Stimulated activated naive CD8-positive, alpha-beta T cell treated with anti-CD3 and anti-CD28 coated beads, Interleukin-15, amount 100 ng/mL, for 72 hours (primary cell): Measurements from ENCODE around the gene SFRP2.
A peak's percentile ranks its signal among the peaks of the same experiment; 100 is the strongest.

Source experiments
- ATAC-seq: fragments of 150-1000 bp; cut with Tn5 transposase; 2 replicates; pipeline ENCODE4 v1.10.0; 2021; ENCODE audit warnings: mild to moderate bottlenecking, moderate library complexity
- DNase-seq, 2 donors: peaks; one replicate each; pipeline ENCODE4 v3.0.0; 2021 to 2022
- H3K27ac Mint-ChIP-seq, 2 donors: one replicate each; pipeline ENCODE4 v1.8.0; 2022; ENCODE audit warnings: mild to moderate bottlenecking in 2 of 2, mixed read lengths in 2 of 2, moderate library complexity in 2 of 2
- H3K27me3 Mint-ChIP-seq: one replicate; pipeline ENCODE4 v1.8.0; 2022; ENCODE audit warnings: mixed read lengths
- H3K4me1 Mint-ChIP-seq: one replicate; pipeline ENCODE4 v1.8.0; 2022; ENCODE audit warnings: mild to moderate bottlenecking, mixed read lengths
- H3K4me3 Mint-ChIP-seq, 2 donors: one replicate each; pipeline ENCODE4 v1.8.0; 2022; ENCODE audit warnings: mild to moderate bottlenecking in 2 of 2, mixed read lengths in 2 of 2, moderate library complexity in 1 of 2
- H3K9me3 Mint-ChIP-seq, 2 donors: one replicate each; pipeline ENCODE4 v1.8.0; 2022; ENCODE audit warnings: mixed read lengths in 2 of 2

The SFRP2 gene

DNA sequence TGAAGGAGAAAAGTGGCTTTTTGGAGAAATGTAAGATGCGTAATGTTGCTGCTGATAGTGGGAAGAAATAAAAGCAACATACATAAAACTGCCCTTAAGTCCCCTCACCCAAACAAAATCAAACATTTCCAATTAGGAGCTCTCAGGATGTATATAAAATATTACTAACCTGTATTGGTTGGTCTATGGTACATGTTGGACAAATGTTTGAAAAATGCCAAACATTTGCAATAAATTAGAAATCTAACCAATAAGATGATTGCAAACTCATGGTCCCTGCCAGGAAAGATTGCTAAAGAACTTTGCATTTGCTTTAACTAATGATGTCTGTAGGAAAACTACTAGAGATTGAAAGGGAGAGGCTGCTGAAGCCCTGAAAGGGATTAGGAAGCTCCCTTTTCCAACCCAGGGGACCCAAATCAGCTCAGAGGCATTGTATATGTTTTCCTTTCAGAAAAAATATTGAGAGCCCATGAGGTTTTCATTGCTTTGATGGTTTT is 1.8 kb downstream of the SFRP2 start:
- no peak for DNase-seq
- H3K4me1 Mint-ChIP-seq, result peaks cover 47% of the 10 kb centered on the region
- no peak for ATAC-seq
- H3K4me3 Mint-ChIP-seq, result no peak overlapping the region
- H3K27ac Mint-ChIP-seq, result no peak overlapping the region
- H3K27me3 Mint-ChIP-seq, result peaks cover 92% of the 10 kb centered on the region
- no peaks in the 10 kb centered on the region for H3K9me3 Mint-ChIP-seq

DNA sequence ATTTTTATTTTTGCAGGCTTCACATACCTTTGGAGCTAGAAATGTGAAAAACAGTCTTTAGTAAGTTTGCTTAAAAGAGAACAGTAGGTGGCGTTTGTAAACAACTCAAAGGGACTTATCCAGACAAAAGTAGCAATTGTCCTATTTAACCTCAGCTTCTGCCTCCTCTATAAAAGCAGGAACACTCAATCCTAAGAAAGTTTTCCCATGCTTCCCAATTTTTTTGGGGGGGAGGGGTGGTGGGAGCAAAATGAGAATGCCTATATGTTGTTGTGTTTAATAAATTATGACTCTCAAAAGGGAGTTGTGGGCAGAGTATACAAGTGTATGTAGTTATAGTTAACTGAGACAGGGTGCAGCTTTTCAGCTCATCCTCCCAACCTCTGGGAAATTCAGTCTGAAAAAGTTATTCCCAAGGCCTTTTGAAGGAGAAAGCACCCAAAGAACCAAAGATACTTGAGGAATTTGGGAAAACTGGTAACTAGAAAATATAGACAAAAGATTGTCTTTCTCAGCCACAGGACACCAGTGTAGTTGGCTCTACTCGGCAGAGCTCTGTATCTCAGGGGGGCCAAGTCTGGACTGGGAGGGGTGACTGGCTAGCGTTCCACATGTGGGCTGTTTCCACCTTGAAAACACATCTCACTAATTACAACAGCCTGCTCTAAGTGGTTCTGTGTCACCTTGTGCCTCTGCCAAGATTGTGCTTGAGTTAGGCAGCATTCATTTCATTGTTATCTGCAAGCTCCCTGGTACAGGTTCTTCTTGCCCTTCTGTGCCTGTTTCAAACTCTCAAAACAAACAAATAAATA is 2.8 kb downstream of the SFRP2 start:
- H3K9me3 Mint-ChIP-seq, result no peaks in the 10 kb centered on the region
- no peak overlapping the region for H3K4me3 Mint-ChIP-seq
- peak; percentile 52 for ATAC-seq
- DNase-seq, result no peak
- H3K27ac Mint-ChIP-seq, result no peak overlapping the region
- H3K4me1 Mint-ChIP-seq, result peaks cover 37% of the 10 kb centered on the region
- H3K27me3 Mint-ChIP-seq, result peaks cover 92% of the 10 kb centered on the region

DNA sequence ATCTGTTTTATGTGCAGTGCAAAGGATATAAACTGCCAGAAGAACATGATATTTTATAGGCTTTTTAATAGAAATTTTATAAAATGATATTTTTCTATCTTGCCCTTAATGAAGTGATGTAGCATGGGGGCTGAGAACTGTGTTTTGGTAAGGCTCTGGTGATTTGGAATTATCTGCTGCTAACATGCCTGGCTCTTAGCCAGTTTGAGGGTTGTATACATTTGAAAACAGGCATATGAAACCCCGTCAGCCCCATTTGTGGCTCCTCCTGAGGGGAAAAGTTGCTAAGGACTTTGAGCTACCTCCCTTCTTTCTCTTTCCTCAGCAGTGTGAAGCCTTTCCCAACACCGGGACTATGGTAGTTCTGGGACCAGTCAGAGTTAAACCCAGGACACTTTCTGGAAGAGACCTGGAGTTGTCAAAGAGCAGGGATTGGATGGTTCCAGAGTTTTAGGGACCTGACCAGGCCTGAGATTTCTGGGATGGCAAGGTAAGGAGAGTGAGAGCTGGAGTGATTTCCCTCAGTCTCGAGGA is 4.7 kb downstream of the SFRP2 start:
- ATAC-seq, result no peak
- Mint-ChIP-seq H3K27ac (no peak overlapping the region), H3K9me3 (no peaks in the 10 kb centered on the region), H3K4me3 (no peak overlapping the region), H3K4me1 (peaks cover 18% of the 10 kb centered on the region), H3K27me3 (peaks cover 82% of the 10 kb centered on the region)
- DNase-seq, result no peak

DNA sequence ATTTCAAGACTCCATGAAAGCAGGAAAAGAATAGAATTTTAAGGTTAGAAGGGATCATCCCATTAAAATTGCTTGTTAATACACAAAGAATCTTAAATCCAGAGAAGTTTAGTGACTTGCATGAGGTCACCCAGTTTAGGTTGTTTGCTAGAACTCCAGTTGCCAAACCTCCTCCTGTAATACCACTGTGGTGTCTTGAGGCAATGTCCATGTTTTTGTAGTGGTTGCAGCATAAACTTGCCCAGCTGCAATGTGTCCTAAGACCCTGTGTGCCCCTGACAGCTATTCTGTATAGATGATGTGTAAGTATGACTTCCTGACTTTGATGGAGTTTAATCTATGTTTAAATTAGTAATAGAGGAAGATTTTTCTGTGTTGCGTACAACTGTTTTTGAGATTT is 6.3 kb downstream of the SFRP2 start:
- no peak overlapping the region for H3K27ac Mint-ChIP-seq

GRCh38 chr4:153781717-153782416 is 7.0 kb downstream of the SFRP2 start:
- no peak for ATAC-seq
- DNase-seq, result no peak
- H3K27me3 Mint-ChIP-seq, result peaks cover 59% of the 10 kb centered on the region
- no peak overlapping the region for H3K27ac Mint-ChIP-seq
- no peaks in the 10 kb centered on the region for H3K9me3 Mint-ChIP-seq
- H3K4me1 Mint-ChIP-seq, result no peaks in the 10 kb centered on the region
- H3K4me3 Mint-ChIP-seq, result no peak overlapping the region

More for the DNA sequence above, 6.3 kb downstream of the SFRP2 start:
- no peak for ATAC-seq
- Mint-ChIP-seq H3K4me1 (peaks cover 1% of the 10 kb centered on the region), H3K9me3 (no peaks in the 10 kb centered on the region), H3K4me3 (no peak overlapping the region), H3K27me3 (peaks cover 66% of the 10 kb centered on the region)
- no peak for DNase-seq

DNA sequence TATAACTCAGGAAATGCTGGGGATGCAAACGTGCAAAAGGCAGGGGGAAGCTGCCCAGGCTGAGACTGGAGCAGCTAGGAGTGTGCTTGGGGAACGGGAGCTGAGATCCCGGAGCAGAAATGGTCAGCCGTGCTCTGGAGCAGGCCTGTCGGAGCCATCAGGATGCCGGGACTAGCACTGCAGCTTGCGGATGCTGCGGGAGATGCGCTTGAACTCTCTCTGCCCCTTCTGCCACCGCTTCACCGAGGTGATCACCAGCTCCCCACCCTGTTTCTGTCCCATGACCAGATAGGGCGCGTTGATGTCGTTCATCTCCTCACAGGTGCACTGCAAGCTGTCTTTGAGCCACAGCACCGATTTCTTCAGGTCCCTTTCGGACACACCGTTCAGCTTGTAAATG is 7.6 kb downstream of the SFRP2 start:
- peaks cover 59% of the 10 kb centered on the region for H3K27me3 Mint-ChIP-seq
- no peak overlapping the region for H3K4me3 Mint-ChIP-seq
- no peaks in the 10 kb centered on the region for H3K4me1 Mint-ChIP-seq
- no peak for ATAC-seq
- H3K9me3 Mint-ChIP-seq, result no peaks in the 10 kb centered on the region
- DNase-seq, result no peak
- no peak overlapping the region for H3K27ac Mint-ChIP-seq

- ATAC-seq, result no peak
- no peak for DNase-seq
- Mint-ChIP-seq H3K27me3 (peaks cover 59% of the 10 kb centered on the region), H3K4me3 (no peak overlapping the region), H3K27ac (no peak overlapping the region), H3K9me3 (no peaks in the 10 kb centered on the region), H3K4me1 (no peaks in the 10 kb centered on the region)
These were observed 8.0 kb downstream of the SFRP2 start for GRCh38 chr4:153780876-153781275.

GRCh38 chr4:153780221-153780620 is 8.7 kb downstream of the SFRP2 start:
- Mint-ChIP-seq H3K4me1 (no peaks in the 10 kb centered on the region), H3K4me3 (no peak overlapping the region), H3K27ac (no peak overlapping the region), H3K9me3 (no peaks in the 10 kb centered on the region), H3K27me3 (peaks cover 60% of the 10 kb centered on the region)
- DNase-seq (no peak), ATAC-seq (no peak)

- Mint-ChIP-seq H3K27ac (no peak overlapping the region), H3K27me3 (peaks cover 59% of the 10 kb centered on the region), H3K9me3 (no peaks in the 10 kb centered on the region), H3K4me3 (no peak overlapping the region), H3K4me1 (no peaks in the 10 kb centered on the region)
- no peak for DNase-seq
- no peak for ATAC-seq
These were observed 10.5 kb downstream of the SFRP2 start for GRCh38 chr4:153778383-153778782.

DNA sequence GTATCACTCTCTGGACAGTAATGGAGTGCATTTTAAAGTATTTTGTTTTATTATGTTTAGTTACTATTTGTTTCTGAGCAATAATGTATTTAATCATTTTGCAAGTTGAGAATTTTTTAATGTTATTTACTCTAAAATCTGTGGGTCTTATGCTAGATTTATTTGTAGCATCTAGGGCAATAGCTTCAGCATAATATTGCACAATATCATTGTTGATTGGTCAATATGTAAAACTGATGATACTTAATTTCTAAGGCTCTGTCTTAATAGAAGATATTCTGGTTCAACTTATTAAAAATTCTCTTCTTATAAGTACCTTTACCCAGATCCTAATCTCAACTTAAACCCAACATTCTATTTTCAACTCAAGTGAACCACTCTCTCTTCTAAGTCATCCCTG is 11.5 kb downstream of the SFRP2 start:
- H3K4me1 Mint-ChIP-seq, result no peaks in the 10 kb centered on the region
- DNase-seq, result no peak
- H3K27me3 Mint-ChIP-seq, result peaks cover 59% of the 10 kb centered on the region
- H3K9me3 Mint-ChIP-seq, result no peaks in the 10 kb centered on the region
- no peak for ATAC-seq
- H3K27ac Mint-ChIP-seq, result no peak overlapping the region
- H3K4me3 Mint-ChIP-seq, result no peak overlapping the region

DNA sequence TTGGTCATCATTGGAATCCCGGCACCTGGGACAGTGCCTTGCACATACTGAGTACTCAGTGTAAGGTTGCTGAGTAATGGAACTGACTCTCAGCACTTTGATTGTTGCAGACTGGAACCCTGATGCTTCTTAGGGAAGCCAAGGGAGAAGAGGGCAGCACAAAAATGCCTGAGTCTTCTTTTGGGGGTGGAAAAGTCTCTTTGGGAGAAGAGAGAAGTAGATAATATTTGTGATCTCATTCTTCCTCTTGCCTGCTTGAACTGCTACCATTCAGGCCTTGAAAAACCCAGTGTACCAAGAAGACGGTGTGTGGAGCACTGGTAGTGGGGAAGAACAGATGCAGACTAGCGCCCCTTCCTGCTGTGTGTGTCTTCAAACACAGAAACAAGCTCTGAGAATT is 12.3 kb downstream of the SFRP2 start:
- DNase-seq (no peak), ATAC-seq (no peak)
- no peak overlapping the region for H3K4me3 Mint-ChIP-seq
- H3K9me3 Mint-ChIP-seq, result no peaks in the 10 kb centered on the region
- no peak overlapping the region for H3K27ac Mint-ChIP-seq
- H3K27me3 Mint-ChIP-seq, result peaks cover 55% of the 10 kb centered on the region
- H3K4me1 Mint-ChIP-seq, result no peaks in the 10 kb centered on the region

- H3K27me3 Mint-ChIP-seq, result peaks cover 52% of the 10 kb centered on the region
- H3K27ac Mint-ChIP-seq, result no peak overlapping the region
- H3K4me1 Mint-ChIP-seq, result peaks cover 5% of the 10 kb centered on the region
- H3K9me3 Mint-ChIP-seq, result no peaks in the 10 kb centered on the region
- DNase-seq (no peak), ATAC-seq (no peak)
- H3K4me3 Mint-ChIP-seq, result no peak overlapping the region
These were observed 15.6 kb downstream of the SFRP2 start for GRCh38 chr4:153773236-153773690.

GRCh38 chr4:153771046-153771445 is 17.8 kb downstream of the SFRP2 start:
- H3K27me3 Mint-ChIP-seq, result peaks cover 43% of the 10 kb centered on the region
- peaks cover 5% of the 10 kb centered on the region for H3K4me1 Mint-ChIP-seq
- H3K4me3 Mint-ChIP-seq, result no peak overlapping the region
- H3K9me3 Mint-ChIP-seq, result no peaks in the 10 kb centered on the region
- DNase-seq (no peak), ATAC-seq (no peak)
- H3K27ac Mint-ChIP-seq, result peak overlapping the region in 1 of 2 donors; percentile 16

DNA sequence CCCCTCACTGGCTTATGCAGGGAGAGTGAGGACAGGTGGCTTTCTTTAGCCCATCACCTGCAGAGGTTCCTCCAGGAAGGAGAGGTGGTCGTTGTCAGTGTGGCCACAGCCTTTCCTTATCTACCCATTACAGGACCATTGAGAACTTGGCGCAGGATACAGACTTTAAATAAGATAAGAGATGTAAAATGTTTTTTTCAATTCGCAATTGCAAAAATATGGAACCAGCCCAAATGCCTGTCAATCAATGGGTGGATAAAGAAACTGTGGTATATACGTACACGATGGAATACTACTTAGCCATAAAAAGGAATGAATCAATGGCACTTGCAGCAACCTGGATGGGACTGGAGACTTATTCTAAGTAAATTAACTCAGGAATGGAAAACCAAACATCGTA is 22.1 kb downstream of the SFRP2 start:
- Mint-ChIP-seq H3K4me1 (peaks cover 10% of the 10 kb centered on the region), H3K9me3 (no peaks in the 10 kb centered on the region), H3K4me3 (no peak overlapping the region), H3K27me3 (peaks cover 51% of the 10 kb centered on the region), H3K27ac (no peak overlapping the region)
- ATAC-seq, result no peak
- no peak for DNase-seq

- no peak for ATAC-seq
- H3K9me3 Mint-ChIP-seq, result no peaks in the 10 kb centered on the region
- DNase-seq, result no peak
- no peak overlapping the region for H3K27ac Mint-ChIP-seq
- peaks cover 51% of the 10 kb centered on the region for H3K27me3 Mint-ChIP-seq
- H3K4me1 Mint-ChIP-seq, result peaks cover 7% of the 10 kb centered on the region
- no peak overlapping the region for H3K4me3 Mint-ChIP-seq
These were observed 23.0 kb downstream of the SFRP2 start for GRCh38 chr4:153765894-153766293.
